Coronary artery (tissue), 2 donors: Measurements from ENCODE around the gene SARS1.

Experiments used
- DNase-seq: peaks from one replicate; pipeline ENCODE4 v3.0.0-alpha.2; 2017; ENCODE audit warnings: low spot score
- H3K27ac ChIP-seq, 2 donors: fragments of 200-600 bp; sonication (generic); one replicate each; pipeline ENCODE4 v1.5.1; 2016 to 2019
- H3K4me3 ChIP-seq: fragments of 200-600 bp; sonication (generic); 2 replicates; pipeline ENCODE4 v1.5.1; 2016; ENCODE audit warnings: mild to moderate bottlenecking, moderate library complexity
- CTCF ChIP-seq: fragments of 200-600 bp; sonication (generic); IDR thresholded peaks from one replicate; pipeline ENCODE4 v1.5.1; 2019; ENCODE audit warnings: antibody characterized with exemption

The SARS1 gene

DNA sequence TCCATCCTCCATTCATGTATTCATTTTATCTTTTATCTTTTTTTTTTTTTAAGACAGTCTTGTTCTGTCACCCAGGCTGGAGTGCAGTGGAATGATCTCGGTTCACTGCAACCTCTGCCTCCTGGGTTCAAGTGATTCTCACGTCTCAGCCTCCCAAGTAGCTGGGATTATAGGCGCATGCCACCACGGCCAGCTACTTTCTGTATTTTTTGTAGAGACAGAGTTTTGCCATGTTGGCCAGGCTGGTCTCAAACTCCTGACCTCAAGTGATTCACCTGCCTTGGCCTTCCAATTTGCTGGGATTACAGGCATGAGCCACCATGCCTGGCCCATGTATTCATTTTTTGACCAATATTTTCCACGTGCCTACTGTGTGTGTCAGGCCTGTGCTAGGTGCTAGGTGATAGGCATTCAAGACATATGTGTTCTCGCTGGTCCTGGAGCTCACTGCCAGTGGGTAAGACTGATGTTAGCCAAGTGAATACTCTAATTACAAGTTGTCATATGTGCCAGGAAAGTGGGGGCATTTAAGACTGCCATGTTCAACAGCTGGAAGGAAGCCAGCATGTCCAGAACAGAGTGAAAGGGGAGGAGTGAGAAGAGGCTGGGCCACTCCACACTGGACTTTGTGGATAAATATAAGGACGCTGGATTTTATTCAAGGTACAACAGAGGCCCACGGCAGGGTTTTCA lies 30.3 kb downstream of the SARS1 start:
- no peak overlapping the region for H3K4me3 ChIP-seq
- no peak for DNase-seq
- TF ChIP-seq CTCF, result no peak
- no peak overlapping the region for H3K27ac ChIP-seq

GRCh38 chr1:109246141-109246551 lies 32.4 kb downstream of the SARS1 start:
- no peak overlapping the region for H3K27ac ChIP-seq
- no peak overlapping the region for H3K4me3 ChIP-seq
- no peak for DNase-seq
- no peak for TF ChIP-seq CTCF

DNA sequence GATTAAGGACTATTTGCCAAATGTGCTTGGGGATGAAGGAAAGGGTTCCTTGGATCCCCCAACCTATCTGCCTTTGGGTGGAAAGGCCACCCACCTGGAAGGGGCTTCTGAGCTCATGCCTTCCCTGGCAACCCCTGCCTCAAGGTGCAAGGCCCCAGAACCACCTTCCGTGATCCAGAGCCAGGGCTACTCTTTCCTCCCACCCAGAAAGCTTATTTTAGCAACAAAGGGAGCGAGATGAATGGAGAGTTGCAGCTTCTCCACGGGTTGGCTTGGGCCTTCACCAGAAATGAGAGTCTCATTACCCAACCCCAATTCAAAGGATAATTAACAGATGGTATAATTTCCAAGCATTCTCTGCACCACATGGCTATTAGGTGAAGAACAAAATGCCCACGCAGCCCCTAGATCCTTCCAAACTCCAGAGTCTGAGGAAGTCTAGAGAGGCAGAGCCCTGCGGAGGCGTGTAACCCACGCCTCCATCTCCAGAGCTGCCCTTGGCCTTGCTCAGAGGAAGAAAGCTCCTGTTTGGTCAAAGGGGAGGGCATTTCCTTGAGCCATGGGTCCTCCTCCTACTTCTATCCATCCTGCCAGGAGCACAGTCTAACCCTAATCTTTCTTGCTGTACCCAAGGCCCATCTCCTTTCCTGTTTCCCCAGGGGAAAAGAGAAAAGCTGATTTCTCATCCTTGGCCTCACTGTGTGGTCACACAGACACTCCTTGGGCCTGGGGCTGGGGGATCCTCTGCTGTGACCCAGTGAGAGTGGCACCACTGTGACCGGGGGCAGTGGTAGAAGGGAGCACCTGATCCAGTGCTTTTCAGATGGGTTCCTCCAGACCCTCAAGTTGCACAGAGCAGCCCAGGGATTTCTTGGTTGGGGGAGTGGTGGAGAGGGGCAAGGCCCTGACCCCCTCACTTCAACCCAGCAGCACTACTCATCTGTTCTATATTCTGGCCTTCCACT lies 34.0 kb downstream of the SARS1 start:
- DNase-seq, result peak; percentile 66
- H3K4me3 ChIP-seq, result no peak overlapping the region
- TF ChIP-seq CTCF, result no peak
- no peak overlapping the region for H3K27ac ChIP-seq

- Histone ChIP-seq H3K27ac (no peak overlapping the region), H3K4me3 (no peak overlapping the region)
- TF ChIP-seq CTCF, result no peak
- no peak for DNase-seq
Observed at GRCh38 chr1:109248444-109248796, 34.7 kb downstream of the SARS1 start.

DNA sequence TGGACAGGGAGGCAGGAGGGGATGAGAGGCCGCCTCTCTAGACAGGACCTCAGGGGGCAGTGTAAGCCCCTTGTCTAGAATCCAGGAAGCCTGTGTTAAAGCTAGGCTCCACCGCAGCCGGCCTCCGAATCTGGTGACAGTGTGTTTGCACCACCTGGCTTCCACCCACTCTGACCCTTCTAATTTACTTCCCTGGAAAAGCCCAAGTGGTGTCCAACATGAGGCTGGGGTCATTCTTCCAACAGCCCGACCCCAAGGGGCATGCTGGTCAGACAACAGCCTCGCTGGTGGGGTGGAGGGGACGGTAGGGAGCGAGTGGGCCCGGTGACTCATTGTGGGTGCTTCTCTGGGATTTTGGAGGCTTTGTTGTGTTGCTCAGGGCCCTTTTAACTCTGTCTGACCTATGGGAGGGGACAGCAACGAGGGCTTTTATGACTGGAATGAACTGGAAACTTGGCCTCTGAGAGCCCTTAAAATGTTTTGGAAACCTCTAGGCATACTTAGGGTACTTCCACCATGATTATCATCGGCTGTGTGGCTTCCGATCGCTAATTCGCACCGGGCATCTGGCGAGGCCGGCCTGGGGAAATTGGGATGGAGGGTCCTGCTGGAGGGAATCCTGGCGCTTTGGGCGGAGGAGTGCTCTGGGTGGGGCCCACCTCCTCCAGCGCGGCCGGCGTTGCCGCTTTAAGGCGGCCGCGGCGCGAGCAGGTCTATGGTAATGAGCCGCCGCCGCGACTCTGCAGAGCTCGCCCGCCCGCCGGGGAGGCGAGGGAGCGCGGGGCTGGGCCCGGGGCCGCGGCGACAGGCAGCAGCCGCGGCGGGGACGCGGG lies 35.3 kb downstream of the SARS1 start, which contains the start of gene CELSR2:
CELSR2 (plus strand) TSS at position 743 of the 833 bp plus-strand sequence. CDS start 541 bp downstream, outside the sequence.
- H3K27ac ChIP-seq, result peak within 1 kb of the TSS in 1 of 2 donors; percentile 31

More for the DNA sequence above, 35.3 kb downstream of the SARS1 start, which contains the start of gene CELSR2:
- peak; percentile 73 for DNase-seq
- TF ChIP-seq CTCF, result no peak
- H3K4me3 ChIP-seq, result peak within 1 kb of the TSS; percentile 96
